Tibial artery (tissue), 4 donors: ENCODE data around the gene MPPE1.
"Not testable (repeated sequence)": the region's sequence is repeated elsewhere in the genome, so short reads cannot be mapped to it uniquely, and the experiment has no call there.

Source experiments
- DNase-seq, 2 donors: peaks; one replicate each; pipeline ENCODE4 v3.0.0-alpha.2; 2019
- H3K27ac ChIP-seq, 2 donors: fragments of 200-600 bp; sonication (generic) in 1 of 2; 1 replicate in 1 of 2; 2 replicates in 1 of 2; pipeline ENCODE4 v1.5.1; 2018 to 2019; ENCODE audit warnings: mild to moderate bottlenecking in 1 of 2
- H3K27me3 ChIP-seq, 2 donors: fragments of 200-600 bp; sonication (generic) in 1 of 2; one replicate each; pipeline versions ENCODE4 v1.5.1 to v1.6.0; 2016 to 2019
- H3K36me3 ChIP-seq, 3 donors: fragments of 200-600 bp; sonication (generic) in 2 of 3; one replicate each; pipeline ENCODE4 v1.5.1; 2016 to 2019; ENCODE audit warnings: mild to moderate bottlenecking in 2 of 3
- H3K4me1 ChIP-seq, 4 donors: fragments of 200-600 bp; sonication (generic) in 2 of 4; 1 replicate in 3 of 4; 2 replicates in 1 of 4; pipeline ENCODE4 v1.5.1; 2016 to 2019
- H3K4me3 ChIP-seq, 2 donors: fragments of 200-600 bp; sonication (generic) in 1 of 2; 1 replicate in 1 of 2; 2 replicates in 1 of 2; pipeline ENCODE4 v1.5.1; 2018 to 2019; ENCODE audit warnings: mild to moderate bottlenecking in 2 of 2
- H3K9me3 ChIP-seq, 3 donors: fragments of 200-600 bp; sonication (generic) in 1 of 3; one replicate each; pipeline ENCODE4 v1.5.1; 2016 to 2019
- intact Hi-C: fragments of 100-400 bp; cut with DNase I; formaldehyde crosslinking; loops from one replicate; pipeline ENCODE4 v1.15.0; 2023; ENCODE audit warnings: low total_unique reads
- TF ChIP-seq, protein P1 (sequence below), 2 experiments: fragments of 200-600 bp in 1 of 2; fragments of 450-650 bp in 1 of 2; IDR thresholded peaks; one replicate each; pipeline ENCODE4 v1.5.1; 2017 to 2019; ENCODE audit warnings: antibody characterized with exemption in 2 of 2, mild to moderate bottlenecking in 1 of 2, moderate library complexity in 1 of 2

MPPE1 gene

DNA sequence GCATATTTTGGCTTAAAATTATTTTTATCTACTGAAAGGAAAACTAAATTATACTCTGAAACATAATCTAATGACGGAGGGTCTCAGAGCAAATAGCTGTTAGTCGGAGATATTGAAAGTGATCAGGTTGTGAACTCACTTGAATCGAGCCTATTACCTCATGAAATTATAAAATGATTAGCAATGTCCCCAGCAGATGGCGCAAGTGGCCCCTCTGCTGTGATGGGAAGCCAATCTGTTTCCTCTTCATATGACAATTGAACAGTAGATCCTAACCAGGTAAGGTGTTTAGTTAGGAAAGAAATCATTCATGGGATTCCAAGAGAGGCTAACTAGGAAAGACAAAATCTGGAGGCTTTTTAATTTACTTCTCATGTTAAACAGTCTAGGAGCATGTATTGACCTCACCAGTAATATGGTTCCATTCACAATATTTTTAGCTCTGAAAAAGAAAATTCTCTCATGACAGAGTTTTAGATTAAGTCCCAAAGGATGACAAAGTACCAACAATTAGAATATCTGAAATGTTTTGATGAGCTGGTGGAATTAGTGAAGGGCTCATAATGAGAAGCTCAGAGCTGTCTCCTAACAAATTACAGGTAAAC lies 29.9 kb upstream of the MPPE1 start:
- Histone ChIP-seq H3K9me3 (no peaks in the 10 kb centered on the region), H3K27ac (no peak overlapping the region), H3K36me3 (no peaks in the 10 kb centered on the region), H3K4me1 (no peaks in the 10 kb centered on the region), H3K27me3 (no peaks in the 10 kb centered on the region), H3K4me3 (no peak overlapping the region)
- peak; percentile 73 to 79 for DNase-seq
- intact Hi-C loops = loop anchor here (2.0 to 10.0 kb wide), 3 partner anchors 54 to 203 kb away; no protein-coding TSS in a partner anchor
- TF ChIP-seq, protein P1, sequence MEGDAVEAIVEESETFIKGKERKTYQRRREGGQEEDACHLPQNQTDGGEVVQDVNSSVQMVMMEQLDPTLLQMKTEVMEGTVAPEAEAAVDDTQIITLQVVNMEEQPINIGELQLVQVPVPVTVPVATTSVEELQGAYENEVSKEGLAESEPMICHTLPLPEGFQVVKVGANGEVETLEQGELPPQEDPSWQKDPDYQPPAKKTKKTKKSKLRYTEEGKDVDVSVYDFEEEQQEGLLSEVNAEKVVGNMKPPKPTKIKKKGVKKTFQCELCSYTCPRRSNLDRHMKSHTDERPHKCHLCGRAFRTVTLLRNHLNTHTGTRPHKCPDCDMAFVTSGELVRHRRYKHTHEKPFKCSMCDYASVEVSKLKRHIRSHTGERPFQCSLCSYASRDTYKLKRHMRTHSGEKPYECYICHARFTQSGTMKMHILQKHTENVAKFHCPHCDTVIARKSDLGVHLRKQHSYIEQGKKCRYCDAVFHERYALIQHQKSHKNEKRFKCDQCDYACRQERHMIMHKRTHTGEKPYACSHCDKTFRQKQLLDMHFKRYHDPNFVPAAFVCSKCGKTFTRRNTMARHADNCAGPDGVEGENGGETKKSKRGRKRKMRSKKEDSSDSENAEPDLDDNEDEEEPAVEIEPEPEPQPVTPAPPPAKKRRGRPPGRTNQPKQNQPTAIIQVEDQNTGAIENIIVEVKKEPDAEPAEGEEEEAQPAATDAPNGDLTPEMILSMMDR (IDR thresholded peaks at IDR 0.05) = peak; percentile 82 to 85

DNA sequence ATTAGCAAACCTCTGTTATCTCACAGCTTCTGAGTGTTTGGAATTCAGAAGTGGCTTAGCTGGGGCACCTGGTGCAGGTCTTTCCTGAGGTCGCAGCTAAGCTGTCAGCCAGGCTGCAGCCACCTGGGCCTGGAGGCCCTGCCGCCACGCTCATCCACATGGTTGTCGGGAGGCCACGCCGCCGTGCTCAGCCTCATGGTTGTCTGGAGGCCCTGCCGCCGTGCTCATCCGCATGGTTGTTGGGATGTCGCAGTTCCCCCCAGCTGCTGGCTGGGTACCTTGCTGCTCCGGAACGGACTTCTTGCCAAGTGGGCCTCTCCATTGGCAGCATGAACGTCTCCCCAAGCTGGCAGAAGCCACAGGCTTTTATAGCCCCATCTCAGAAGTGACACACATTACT lies 24.3 kb upstream of the MPPE1 start:
- intact Hi-C loops = loop anchor here (10.0 kb wide), 1 partner anchor 198 kb away; no protein-coding TSS in a partner anchor
- no peak for DNase-seq
- no peak overlapping the region for H3K27ac ChIP-seq
- H3K4me1 ChIP-seq = no peaks in the 10 kb centered on the region
- no peaks in the 10 kb centered on the region for H3K36me3 ChIP-seq
- H3K27me3 ChIP-seq = no peaks in the 10 kb centered on the region
- H3K4me3 ChIP-seq = no peak overlapping the region
- H3K9me3 ChIP-seq = no peaks in the 10 kb centered on the region
- TF ChIP-seq, protein P1 (IDR thresholded peaks at IDR 0.05) = no peak

DNA sequence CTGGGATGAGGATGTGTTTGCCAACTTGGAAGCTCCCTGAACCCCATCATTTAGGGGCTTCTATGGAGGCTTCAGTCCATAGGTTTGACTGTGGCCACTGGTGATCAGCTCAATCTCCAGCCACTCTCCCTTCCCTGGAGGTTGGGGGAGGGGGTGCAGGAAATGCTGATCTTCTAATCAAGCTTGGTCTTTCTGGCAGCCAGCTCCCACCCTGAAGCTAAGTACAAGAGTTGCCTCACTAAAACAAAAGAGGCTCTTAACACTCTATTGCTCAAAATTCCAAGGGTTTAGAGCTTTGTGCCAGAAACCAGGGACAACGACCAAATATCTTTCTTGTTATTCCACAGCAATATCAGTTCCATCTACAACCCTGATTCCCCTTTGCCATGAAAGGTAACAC lies 19.4 kb upstream of the MPPE1 start:
- Histone ChIP-seq H3K27ac (no peak overlapping the region), H3K27me3 (no peaks in the 10 kb centered on the region), H3K4me3 (no peak overlapping the region), H3K4me1 (no peaks in the 10 kb centered on the region), H3K36me3 (no peaks in the 10 kb centered on the region), H3K9me3 (no peaks in the 10 kb centered on the region)
- TF ChIP-seq, protein P1 (IDR thresholded peaks at IDR 0.05) = no peak
- intact Hi-C loops = no loop called here
- DNase-seq = no peak

DNA sequence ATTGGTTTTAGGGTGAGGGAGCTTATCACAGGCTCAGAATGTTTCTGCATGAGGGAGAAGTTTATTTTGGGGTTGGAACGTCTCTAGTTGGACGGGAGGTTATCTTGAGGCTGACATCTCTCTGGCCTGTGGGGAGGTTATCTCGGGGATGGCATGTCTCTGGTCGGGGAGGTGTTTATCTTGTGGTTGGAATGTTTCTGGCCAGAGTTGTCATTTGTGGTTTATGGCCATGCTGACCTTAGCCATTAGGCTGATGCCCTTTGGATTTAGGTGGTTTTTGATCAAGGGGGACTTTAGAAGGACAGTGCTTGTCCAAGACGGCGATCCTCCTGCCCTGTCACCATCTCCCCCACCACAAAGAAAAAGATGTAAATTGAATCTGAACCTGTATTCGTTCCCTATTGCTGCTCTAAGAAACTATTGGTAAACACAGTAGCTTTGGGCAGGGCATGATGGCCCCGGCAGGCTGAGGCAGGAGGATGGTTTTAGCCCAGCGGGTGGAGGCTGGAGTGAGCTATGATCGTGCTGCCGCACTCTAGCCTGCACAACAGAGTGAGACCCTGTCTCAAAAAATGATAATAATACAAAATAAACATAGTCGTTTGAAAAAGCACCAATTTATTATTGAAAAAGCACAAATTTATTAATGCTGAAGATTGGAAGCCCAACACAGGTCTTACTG lies 17.8 kb upstream of the MPPE1 start:
- no peaks in the 10 kb centered on the region for H3K36me3 ChIP-seq
- H3K27ac ChIP-seq = no peak overlapping the region
- DNase-seq = no peak
- no peaks in the 10 kb centered on the region for H3K9me3 ChIP-seq
- intact Hi-C loops = no loop called here
- H3K4me3 ChIP-seq = no peak overlapping the region
- TF ChIP-seq, protein P1 (IDR thresholded peaks at IDR 0.05) = no peak
- no peaks in the 10 kb centered on the region for H3K27me3 ChIP-seq
- no peaks in the 10 kb centered on the region for H3K4me1 ChIP-seq

DNA sequence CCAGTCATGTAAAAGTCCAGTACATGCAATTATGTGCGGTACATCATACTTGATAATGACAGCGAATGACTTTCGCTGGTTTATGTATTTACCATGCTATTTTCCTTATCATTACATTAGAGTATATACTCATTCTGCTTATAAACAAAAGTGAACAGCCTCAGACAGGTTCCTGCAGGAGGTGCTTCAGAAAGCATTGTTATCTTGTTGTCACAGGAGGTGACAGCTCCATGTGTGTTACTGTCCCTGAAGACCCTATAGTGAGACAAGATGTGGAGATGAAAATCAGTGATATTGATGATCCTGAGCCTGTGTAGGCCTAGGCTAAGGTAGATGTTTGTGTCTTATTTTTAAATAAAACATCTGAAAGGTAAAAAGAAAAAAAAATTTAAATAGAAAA lies 15.3 kb upstream of the MPPE1 start:
- H3K4me3 ChIP-seq = no peak overlapping the region
- no peak for DNase-seq
- no peaks in the 10 kb centered on the region for H3K9me3 ChIP-seq
- no peaks in the 10 kb centered on the region for H3K4me1 ChIP-seq
- TF ChIP-seq, protein P1 (IDR thresholded peaks at IDR 0.05) = no peak
- H3K27me3 ChIP-seq = no peaks in the 10 kb centered on the region
- no peak overlapping the region for H3K27ac ChIP-seq
- no peaks in the 10 kb centered on the region for H3K36me3 ChIP-seq
- intact Hi-C loops = no loop called here

DNA sequence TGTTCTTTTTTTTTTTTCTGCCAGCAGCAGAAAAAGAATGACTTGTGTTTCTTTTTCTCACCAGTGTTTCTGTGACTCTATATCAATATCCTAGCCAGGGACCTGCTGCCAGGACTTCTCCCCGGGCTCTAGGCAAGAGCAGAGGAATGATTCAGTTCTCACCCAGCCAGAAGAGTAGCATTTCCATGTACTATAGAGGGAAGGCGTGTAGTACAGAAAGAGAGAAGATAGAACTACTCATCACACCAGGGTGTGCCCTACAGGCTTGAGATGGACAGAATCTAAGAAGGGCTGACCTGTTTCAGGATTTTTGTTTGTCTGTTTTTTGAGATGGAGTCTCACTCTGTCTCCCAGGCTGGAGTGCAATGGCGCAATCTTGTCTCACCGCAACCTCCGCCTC lies 11.4 kb upstream of the MPPE1 start:
- intact Hi-C loops, H3K9me3 ChIP-seq, H3K27ac ChIP-seq, H3K27me3 ChIP-seq, DNase-seq, H3K4me1 ChIP-seq, H3K4me3 ChIP-seq, H3K36me3 ChIP-seq: not testable (repeated sequence)

DNA sequence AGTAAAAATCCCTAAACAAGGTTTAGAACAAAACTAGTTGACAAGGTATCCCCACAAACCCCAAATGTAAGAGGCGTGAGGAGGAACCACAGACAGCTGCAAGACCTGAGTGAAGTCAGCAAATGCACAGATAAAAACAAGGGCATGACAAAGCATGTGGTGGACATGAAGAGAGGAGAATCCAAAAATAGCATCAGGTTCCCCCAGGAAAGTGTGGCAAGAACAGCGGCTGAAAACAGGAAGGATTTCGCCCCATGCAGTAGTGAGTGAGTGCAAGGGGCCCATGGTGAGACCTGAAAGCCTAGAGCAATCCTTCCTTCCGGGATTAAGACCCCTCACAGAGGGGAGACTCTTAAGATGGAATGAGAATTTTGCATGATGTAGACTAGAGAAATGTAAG lies 8.8 kb upstream of the MPPE1 start:
- H3K4me3 ChIP-seq, H3K27ac ChIP-seq, H3K36me3 ChIP-seq, H3K27me3 ChIP-seq, DNase-seq, H3K9me3 ChIP-seq, H3K4me1 ChIP-seq, intact Hi-C loops: not testable (repeated sequence)
